Stomach smooth muscle (tissue), 2 donors: ENCODE measurements around the gene ADH1A.
"Not testable (repeated sequence)": the region's sequence is repeated elsewhere in the genome, so short reads cannot be mapped to it uniquely, and the experiment has no call there.

Experiments
- H3K27ac ChIP-seq: one replicate; pipeline ENCODE4 v1.7.0; 2013; ENCODE audit warnings: mild to moderate bottlenecking, low read length, inconsistent platforms
- H3K27me3 ChIP-seq, 2 donors: one replicate each; pipeline ENCODE4 v1.7.0; 2013; ENCODE audit warnings: low read length in 2 of 2; ENCODE audit not compliant: insufficient read depth in 2 of 2, control insufficient read depth in 1 of 2
- H3K36me3 ChIP-seq, 2 donors: one replicate each; pipeline ENCODE4 v1.7.0; 2013; ENCODE audit warnings: low read length in 2 of 2; ENCODE audit not compliant: control insufficient read depth in 2 of 2, insufficient read depth in 2 of 2
- H3K4me1 ChIP-seq: one replicate; pipeline ENCODE4 v1.7.0; 2013; ENCODE audit warnings: low read length; ENCODE audit not compliant: control insufficient read depth, insufficient read depth
- H3K4me3 ChIP-seq, 2 donors: one replicate each; pipeline ENCODE4 v1.7.0; 2013; ENCODE audit warnings: low read length in 2 of 2
- H3K9ac ChIP-seq, 2 donors: one replicate each; pipeline ENCODE4 v1.7.0; 2013; ENCODE audit warnings: low read length in 2 of 2, mild to moderate bottlenecking in 1 of 2
- H3K9me3 ChIP-seq, 2 donors: one replicate each; pipeline ENCODE4 v1.7.0; 2013; ENCODE audit warnings: low read length in 2 of 2; ENCODE audit not compliant: control insufficient read depth in 2 of 2
- donor health status: healthy.
- donor health status: Pancreatic carcinoma.

Gene ADH1A

GRCh38 chr4:99228706-99229105 lies 62.1 kb downstream of the ADH1A start:
- H3K4me1 ChIP-seq, H3K4me3 ChIP-seq, H3K9ac ChIP-seq, H3K36me3 ChIP-seq, H3K27me3 ChIP-seq, H3K27ac ChIP-seq, H3K9me3 ChIP-seq: not testable (repeated sequence)

- not testable (repeated sequence) for H3K9ac ChIP-seq, H3K4me3 ChIP-seq, H3K27ac ChIP-seq, H3K27me3 ChIP-seq, H3K36me3 ChIP-seq, H3K9me3 ChIP-seq, H3K4me1 ChIP-seq
These were observed 63.1 kb downstream of the ADH1A start for GRCh38 chr4:99227646-99228045.
